ENCODE data around the gene LRIG3.
A peak's percentile ranks its signal among the peaks of the same experiment; 100 is the strongest.
"Not testable (repeated sequence)": the region's sequence is repeated elsewhere in the genome, so short reads cannot be mapped to it uniquely, and the experiment has no call there.

Gene LRIG3

GRCh38 chr12:58860056-58860787 lies 60.1 kb downstream of the LRIG3 start:
- no peak for DNase-seq (ENCODE audit: low read depth)
- H3K4me3 ChIP-seq (ENCODE audit: low read depth, low read length), result no peak overlapping the region
- TF ChIP-seq, protein P1, sequence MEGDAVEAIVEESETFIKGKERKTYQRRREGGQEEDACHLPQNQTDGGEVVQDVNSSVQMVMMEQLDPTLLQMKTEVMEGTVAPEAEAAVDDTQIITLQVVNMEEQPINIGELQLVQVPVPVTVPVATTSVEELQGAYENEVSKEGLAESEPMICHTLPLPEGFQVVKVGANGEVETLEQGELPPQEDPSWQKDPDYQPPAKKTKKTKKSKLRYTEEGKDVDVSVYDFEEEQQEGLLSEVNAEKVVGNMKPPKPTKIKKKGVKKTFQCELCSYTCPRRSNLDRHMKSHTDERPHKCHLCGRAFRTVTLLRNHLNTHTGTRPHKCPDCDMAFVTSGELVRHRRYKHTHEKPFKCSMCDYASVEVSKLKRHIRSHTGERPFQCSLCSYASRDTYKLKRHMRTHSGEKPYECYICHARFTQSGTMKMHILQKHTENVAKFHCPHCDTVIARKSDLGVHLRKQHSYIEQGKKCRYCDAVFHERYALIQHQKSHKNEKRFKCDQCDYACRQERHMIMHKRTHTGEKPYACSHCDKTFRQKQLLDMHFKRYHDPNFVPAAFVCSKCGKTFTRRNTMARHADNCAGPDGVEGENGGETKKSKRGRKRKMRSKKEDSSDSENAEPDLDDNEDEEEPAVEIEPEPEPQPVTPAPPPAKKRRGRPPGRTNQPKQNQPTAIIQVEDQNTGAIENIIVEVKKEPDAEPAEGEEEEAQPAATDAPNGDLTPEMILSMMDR (conservative IDR thresholded peaks at IDR 0.05; ENCODE audit: low read depth, low read length), result no peak

GRCh38 chr12:58858030-58858429 lies 62.3 kb downstream of the LRIG3 start:
- no peak for DNase-seq (ENCODE audit: low read depth)
- no peak overlapping the region for H3K4me3 ChIP-seq (ENCODE audit: low read depth, low read length)
- TF ChIP-seq, protein P1 (conservative IDR thresholded peaks at IDR 0.05; ENCODE audit: low read depth, low read length), result no peak

DNA sequence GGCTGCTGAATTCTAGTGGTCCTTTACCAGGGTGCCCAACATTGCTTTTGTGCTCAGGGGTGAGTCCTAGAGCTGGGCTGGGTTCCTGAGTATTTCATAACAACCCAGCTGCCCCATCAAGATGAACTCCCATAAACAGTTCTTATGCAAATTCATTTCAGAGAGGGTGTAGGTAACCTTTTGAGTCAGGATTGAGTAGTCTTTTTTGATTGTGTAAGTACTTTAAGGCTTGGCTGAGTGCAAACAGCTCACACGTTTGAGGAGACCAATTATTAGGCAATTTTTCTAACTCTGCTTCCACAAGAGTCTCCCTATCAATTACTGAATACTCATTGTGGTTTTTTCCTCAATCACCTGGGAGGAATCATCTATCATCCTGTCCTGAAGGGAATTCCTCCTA lies 63.1 kb downstream of the LRIG3 start:
- DNase-seq (ENCODE audit: low read depth), result peak; percentile 13
- not testable (repeated sequence) for H3K4me3 ChIP-seq (ENCODE audit: low read depth, low read length)

DNA sequence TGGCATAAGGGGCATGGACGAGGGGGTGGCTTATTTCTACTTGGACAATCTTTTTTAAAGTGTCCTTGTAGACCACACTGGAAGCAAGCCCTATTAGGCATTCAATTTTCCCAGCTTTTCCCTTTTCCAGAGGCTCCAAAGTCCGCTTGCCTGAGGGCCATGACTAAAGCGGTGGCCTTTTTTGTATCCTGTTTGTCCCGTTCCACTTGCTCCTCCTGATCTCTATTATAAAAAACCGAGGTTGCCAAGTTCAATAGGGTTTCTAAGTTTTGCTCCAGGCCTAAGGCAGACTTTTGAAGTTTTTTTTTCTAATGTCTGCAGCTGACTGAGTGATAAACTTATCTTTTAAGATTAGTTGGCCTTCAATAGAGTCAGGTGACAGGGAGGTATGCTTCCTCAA lies 64.7 kb downstream of the LRIG3 start:
- H3K4me3 ChIP-seq (ENCODE audit: low read depth, low read length); DNase-seq (ENCODE audit: low read depth): not testable (repeated sequence)

DNA sequence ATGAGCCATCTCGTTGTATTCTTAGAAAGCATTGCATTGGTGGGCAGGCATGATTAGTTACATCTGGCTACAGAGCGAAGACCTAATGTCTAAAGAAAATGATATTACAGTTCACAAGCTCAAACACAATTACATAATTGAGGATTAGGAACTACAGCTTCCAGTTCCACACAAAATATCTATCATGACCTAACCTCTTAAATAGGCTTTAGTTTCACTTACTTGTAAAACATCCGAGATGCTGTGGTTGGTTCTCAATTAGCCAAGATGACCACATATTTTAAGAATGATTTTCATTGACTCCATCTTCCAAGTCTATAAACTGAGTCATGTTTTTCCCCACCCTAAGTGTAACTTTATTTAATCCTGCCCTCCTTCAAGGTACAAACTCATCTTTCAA lies 69.5 kb downstream of the LRIG3 start:
- DNase-seq (ENCODE audit: low read depth), result no peak
- H3K4me3 ChIP-seq (ENCODE audit: low read depth, low read length), result no peak overlapping the region
- TF ChIP-seq, protein P1 (conservative IDR thresholded peaks at IDR 0.05; ENCODE audit: low read depth, low read length), result no peak

- DNase-seq (ENCODE audit: low read depth), result no peak
- TF ChIP-seq, protein P1 (conservative IDR thresholded peaks at IDR 0.05; ENCODE audit: low read depth, low read length), result no peak
- H3K4me3 ChIP-seq (ENCODE audit: low read depth, low read length), result no peak overlapping the region
These were observed 72.3 kb downstream of the LRIG3 start for GRCh38 chr12:58847901-58848600.

GRCh38 chr12:58844161-58844560 lies 76.1 kb downstream of the LRIG3 start:
- no peak for DNase-seq (ENCODE audit: low read depth)
- TF ChIP-seq, protein P1 (conservative IDR thresholded peaks at IDR 0.05; ENCODE audit: low read depth, low read length), result no peak
- no peak overlapping the region for H3K4me3 ChIP-seq (ENCODE audit: low read depth, low read length)

Data from choroid plexus epithelial cell (primary cell).